GM06990 (cell line): Measurements from ENCODE around the gene AGTRAP.

Source experiments
- DNase-seq: peaks from one replicate; pipeline ENCODE4 v3.0.0-alpha.2; 2011; ENCODE audit not compliant: insufficient read length; ENCODE audit errors: extremely low read depth
- H3K27me3 ChIP-seq: replicated peaks from 2 replicates; pipeline ENCODE4 v1.6.0; 2011; ENCODE audit warnings: low read length; ENCODE audit not compliant: control insufficient read depth, insufficient read depth
- H3K36me3 ChIP-seq: 2 replicates; pipeline ENCODE4 v1.5.1; 2011; ENCODE audit warnings: low read length; ENCODE audit not compliant: control insufficient read depth, insufficient read depth
- H3K4me3 ChIP-seq: replicated peaks from 2 replicates; pipeline ENCODE4 v1.5.1; 2011; ENCODE audit warnings: low read depth, mild to moderate bottlenecking, control low read depth, low read length
- CTCF ChIP-seq: IDR thresholded peaks from 2 replicates; pipeline ENCODE4 v1.5.1; 2011; ENCODE audit warnings: low read length, control low read depth, mild to moderate bottlenecking, inconsistent platforms; ENCODE audit not compliant: insufficient read depth, poor library complexity, severe bottlenecking

AGTRAP gene

DNA sequence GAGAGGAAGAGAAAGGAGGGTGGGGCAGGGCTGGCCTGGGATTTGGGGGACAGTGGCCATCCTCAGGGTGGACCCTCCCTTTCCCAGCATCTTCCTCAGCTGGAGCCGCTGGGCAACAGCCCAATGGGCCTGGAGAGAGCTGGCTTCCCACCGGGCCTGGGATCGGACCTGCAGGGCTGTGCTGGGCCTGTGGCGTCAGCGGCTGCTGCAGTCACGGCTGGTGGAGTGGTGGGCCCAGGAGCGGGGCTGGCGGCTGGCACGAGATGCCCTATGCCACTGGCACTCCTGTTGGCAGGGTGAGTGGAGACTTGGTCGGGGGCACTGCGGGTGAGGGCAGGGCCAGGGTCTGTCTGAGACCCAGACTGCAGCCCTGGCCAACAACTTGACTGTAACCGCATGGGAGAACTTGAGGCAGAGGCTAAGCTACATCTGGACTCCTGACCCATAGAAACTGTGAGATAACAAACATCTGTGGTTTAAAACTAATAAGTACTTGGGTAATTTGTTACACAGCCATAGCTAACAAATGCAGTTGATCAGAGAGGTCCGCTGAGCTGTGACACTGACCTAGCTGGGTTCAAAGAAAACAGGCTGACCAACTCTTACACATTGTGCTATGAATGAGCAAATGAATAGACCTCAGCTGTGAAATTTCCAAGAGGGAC is 43.9 kb downstream of the AGTRAP start:
- no peak overlapping the region for H3K4me3 ChIP-seq
- no peak for DNase-seq
- no peaks in the 10 kb centered on the region for H3K27me3 ChIP-seq
- no peaks in the 10 kb centered on the region for H3K36me3 ChIP-seq
- TF ChIP-seq CTCF = no peak

- no peaks in the 10 kb centered on the region for H3K27me3 ChIP-seq
- no peak for TF ChIP-seq CTCF
- H3K36me3 ChIP-seq = no peaks in the 10 kb centered on the region
- no peak for DNase-seq
- no peak overlapping the region for H3K4me3 ChIP-seq
These were observed 44.6 kb downstream of the AGTRAP start for GRCh38 chr1:11780380-11781147.

DNA sequence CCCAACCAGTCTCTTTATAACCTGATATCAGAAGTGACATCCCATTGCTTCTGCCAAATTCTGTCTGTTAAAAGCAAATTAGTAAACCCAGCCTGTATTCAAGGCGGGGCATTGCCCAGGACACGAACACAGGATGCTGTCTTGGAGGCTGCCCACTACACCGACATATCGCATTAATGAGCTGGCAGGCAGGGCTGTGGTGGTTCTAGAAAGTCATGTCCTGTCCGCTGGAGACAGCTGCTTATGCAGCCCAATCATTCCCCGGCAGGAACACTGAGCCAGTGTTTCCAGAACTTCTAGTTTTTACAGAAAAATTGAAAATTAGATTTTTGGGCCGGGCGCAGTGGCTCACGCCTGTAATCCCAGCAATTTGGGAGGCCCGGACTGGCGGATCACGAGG is 45.4 kb downstream of the AGTRAP start:
- Histone ChIP-seq H3K36me3 (no peaks in the 10 kb centered on the region), H3K27me3 (no peaks in the 10 kb centered on the region), H3K4me3 (no peak overlapping the region)
- TF ChIP-seq CTCF = no peak
- no peak for DNase-seq

GRCh38 chr1:11782127-11782708 is 46.3 kb downstream of the AGTRAP start:
- no peak for TF ChIP-seq CTCF

GRCh38 chr1:11783556-11783955 is 47.6 kb downstream of the AGTRAP start:
- Histone ChIP-seq H3K36me3 (no peaks in the 10 kb centered on the region), H3K4me3 (no peak overlapping the region), H3K27me3 (no peaks in the 10 kb centered on the region)
- TF ChIP-seq CTCF = no peak
- no peak for DNase-seq

More at GRCh38 chr1:11782127-11782708, 46.3 kb downstream of the AGTRAP start:
- no peak for DNase-seq
- Histone ChIP-seq H3K27me3 (no peaks in the 10 kb centered on the region), H3K4me3 (no peak overlapping the region), H3K36me3 (no peaks in the 10 kb centered on the region)
